HG03039 (cell line): ENCODE results near the gene SUOX.
"Not testable (repeated sequence)": the region's sequence is repeated elsewhere in the genome, so short reads cannot be mapped to it uniquely, and the experiment has no call there.

Experiments used
- ATAC-seq: cut with Tn5 transposase; IDR thresholded peaks from one replicate; pipeline ENCODE4 v1.9.1; 2021; ENCODE audit warnings: mild to moderate bottlenecking, moderate library complexity; ENCODE audit not compliant: unreplicated experiment

The SUOX gene

DNA sequence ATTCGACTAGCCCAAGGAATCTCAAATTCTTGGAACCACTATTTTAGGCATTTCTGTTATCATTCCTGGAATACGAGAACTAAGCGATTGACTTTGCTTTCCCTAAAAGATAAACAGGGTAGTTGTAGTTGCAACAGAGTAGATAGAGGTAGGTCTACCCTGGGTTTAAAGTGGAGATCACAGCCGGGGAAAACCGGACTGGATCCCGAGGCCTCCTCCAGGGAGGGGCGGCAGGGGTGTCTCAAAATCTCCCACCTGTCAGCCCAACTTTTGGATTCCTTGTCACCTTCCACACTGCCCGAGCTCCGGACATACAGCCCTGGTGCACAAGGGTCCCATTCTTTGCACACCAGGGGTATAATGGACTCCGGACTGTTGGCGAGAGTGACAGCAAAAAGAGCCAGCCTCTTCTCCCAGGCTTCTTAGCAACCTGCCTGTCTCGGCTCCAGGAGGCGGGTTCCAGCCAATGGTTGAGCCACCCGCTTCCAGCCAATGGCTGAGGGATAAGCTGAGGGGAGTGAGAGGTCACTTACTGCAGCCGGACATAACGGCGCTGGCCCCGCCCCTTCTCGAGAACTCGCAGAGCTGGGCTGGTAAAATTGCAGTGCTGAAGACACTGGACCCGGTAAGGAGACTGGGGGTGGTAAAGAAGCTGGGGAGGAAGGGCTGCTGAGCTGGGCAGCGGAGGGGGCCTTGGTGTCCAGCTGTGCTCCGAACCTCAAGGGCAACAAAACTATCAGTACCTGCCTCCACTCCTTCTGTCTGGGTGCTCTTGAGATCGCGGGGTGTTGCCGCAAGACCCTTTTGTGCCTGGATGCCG lies at the start of gene SUOX:
Gene SUOX, plus strand, starts transcription at position 562 of the 820 bp plus-strand sequence. CDS start 4,946 bp downstream, outside the sequence.
- peak; percentile 98 for ATAC-seq

DNA sequence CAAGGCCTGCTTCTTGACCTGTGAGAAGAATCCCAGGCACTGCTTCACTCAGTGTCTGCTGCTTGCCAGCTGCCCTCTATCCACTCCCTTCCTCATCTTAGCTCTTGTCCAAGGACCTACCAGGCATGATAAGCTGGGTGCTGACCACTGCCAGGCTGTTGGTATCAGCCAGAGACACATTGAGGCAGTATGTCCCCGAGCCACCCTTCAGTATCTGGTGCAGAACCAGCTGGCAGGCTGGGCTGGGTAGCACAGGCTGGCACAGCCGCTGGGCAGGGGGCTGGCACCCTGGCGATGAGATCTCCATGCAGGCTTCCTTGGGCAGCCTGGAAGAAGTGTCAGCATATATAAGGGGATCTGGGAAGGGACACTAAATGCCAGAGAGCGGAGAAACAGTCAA lies 41.7 kb upstream of the SUOX start:
- ATAC-seq: no peak

GRCh38 chr12:55955800-55956508 lies 41.1 kb upstream of the SUOX start:
- no peak for ATAC-seq

DNA sequence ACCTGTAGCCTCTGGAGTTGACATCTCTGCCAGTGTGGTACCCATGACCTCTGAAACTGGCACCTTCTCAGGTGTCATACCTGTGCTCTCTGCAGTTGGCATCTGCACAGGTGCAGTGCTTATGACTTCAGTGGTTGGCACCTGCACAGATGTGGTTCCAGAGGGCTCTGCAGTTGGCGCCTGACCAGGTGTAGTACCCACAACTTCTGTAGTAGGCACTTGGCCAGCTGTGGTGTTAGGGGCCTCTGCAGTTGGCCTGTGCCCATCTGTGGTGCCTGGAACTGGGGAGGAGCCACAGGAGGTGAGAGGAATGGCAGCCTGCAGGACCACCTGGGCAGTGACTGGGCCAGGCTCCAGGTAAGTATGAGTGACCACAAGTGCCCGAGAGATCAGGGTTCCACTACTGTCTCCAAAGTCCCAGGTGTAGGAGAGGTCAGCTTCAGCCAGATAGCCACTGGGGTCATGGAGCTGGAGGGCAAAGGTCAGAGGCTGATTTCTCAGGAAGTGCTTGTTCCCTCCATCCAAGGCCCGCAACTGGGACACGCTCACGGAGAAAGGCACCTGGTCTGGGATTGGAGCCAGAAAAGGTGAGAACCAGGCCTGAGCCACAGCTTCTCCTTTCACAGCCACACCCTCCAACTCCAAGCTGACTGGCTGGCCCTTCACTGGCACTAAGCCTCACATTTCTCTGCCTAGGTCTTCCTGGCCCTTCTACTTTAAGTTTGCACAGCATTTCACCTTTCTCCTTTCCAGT lies 39.8 kb upstream of the SUOX start:
- no peak for ATAC-seq

DNA sequence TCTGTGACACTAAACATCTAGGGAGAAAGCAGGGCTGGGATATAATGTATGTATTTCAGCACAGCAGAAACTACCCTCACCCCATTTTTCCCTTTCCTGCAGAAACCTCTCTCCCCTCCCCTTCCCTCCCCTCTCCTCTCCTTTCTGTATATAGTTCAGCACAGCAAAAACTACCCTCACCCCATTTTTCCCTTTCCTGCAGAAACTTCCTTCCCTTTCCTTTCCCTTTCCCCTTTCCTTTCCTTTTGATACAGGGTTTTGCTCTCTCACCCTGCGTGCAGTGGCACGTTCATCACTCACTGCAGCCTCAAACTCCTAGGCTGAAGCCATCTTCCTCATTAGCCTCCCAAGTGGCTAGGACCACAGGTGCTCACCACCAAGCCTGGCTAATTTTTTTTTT lies 33.3 kb upstream of the SUOX start:
- no peak for ATAC-seq

- ATAC-seq: no peak
These were observed 31.8 kb upstream of the SUOX start for GRCh38 chr12:55965240-55965639.

- ATAC-seq: no peak
These were observed 31.1 kb upstream of the SUOX start, which contains the start of gene PMEL for GRCh38 chr12:55965941-55966407. TSS of gene PMEL (minus strand) at chr12:55966042. CDS start at chr12:55966011, 31 bp downstream.

DNA sequence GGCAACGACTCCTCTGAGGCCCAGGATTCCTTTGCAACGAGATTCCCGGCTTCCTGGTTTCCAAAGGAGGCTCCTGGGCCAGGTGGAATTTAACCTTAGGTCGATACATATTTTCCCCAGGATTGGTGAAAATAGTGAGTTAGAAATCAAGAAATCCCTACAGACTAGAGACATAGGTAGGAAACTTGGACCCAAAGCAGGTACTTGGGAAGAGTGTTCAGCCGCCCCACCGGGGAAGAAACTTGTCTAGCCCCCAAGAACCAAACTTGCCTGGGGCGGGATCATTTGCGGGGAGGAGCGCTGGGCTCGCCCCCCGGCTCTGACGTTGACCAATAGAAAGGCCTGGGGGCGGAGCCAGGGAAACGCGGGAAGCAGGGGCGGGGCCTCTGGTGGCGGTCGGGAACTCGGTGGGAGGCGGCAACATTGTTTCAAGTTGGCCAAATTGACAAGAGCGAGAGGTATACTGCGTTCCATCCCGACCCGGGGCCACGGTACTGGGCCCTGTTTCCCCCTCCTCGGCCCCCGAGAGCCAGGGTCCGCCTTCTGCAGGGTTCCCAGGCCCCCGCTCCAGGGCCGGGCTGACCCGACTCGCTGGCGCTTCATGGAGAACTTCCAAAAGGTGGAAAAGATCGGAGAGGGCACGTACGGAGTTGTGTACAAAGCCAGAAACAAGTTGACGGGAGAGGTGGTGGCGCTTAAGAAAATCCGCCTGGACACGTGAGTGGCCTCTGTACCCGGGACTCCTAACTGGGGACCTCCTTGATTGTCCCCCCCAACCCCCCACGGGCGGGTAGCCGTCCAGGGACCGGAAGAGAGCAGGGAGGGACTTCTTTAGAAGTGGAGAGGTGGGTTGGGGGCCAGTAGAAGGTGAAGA lies 30.4 kb upstream of the SUOX start, which contains the start of gene CDK2:
Gene CDK2, plus strand, starts transcription at position 423 of the 874 bp plus-strand sequence. Its CDS starts 179 bp downstream, at position 602.
- ATAC-seq: peak; percentile 82

DNA sequence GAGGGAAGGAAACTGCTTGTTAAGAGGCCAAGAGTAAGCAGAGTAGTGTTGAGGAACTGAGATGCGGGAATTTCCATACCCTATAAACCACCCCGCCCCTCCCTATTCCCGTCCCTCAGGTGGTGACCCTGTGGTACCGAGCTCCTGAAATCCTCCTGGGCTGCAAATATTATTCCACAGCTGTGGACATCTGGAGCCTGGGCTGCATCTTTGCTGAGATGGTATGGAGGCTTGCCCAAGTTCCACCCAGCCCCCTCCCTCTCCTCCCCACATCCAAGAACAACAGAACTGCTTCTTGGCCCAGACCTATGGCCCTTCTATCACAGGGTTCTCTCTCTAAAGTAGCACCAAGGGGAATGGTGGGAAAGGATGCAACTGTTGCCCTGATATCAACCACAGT lies 27.7 kb upstream of the SUOX start:
- ATAC-seq: no peak

DNA sequence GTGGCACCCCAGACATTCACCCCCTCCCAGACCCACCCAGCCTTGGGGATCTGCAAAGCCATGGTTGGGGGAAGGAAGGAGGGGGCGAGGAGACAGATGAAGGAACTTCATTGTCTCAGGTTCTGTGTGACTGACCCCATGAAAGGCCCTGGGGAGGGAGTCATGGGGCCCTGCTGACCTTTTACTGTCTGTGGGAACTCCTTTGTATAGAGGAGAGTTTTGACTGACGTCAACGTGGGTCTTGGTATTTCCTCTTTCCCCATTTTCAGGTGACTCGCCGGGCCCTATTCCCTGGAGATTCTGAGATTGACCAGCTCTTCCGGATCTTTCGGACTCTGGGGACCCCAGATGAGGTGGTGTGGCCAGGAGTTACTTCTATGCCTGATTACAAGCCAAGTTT lies 26.3 kb upstream of the SUOX start:
- no peak for ATAC-seq

DNA sequence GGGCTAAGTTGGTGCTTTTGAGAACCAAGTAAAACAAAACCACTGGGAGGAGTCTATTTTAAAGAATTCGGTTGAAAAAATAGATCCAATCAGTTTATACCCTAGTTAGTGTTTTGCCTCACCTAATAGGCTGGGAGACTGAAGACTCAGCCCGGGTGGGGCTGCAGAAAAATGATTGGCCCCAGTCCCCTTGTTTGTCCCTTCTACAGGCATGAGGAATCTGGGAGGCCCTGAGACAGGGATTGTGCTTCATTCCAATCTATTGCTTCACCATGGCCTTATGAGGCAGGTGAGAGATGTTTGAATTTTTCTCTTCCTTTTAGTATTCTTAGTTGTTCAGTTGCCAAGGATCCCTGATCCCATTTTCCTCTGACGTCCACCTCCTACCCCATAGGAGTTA lies 25.0 kb upstream of the SUOX start:
- no peak for ATAC-seq

DNA sequence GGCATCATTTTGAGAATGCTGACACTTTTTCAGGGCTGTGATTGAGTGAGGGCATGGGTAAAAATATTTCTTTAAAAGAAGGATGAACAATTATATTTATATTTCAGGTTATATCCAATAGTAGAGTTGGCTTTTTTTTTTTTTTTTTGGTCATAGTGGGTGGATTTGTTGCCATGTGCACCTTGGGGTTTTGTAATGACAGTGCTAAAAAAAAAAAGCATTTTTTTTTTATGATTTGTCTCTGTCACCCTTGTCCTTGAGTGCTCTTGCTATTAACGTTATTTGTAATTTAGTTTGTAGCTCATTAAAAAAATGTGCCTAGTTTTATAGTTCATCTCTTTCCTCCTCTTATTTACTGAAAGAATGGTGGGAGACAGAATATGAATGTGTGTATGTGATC lies 24.6 kb upstream of the SUOX start:
- ATAC-seq: no peak

- ATAC-seq: no peak
These were observed 24.0 kb upstream of the SUOX start for GRCh38 chr12:55972911-55973598.

DNA sequence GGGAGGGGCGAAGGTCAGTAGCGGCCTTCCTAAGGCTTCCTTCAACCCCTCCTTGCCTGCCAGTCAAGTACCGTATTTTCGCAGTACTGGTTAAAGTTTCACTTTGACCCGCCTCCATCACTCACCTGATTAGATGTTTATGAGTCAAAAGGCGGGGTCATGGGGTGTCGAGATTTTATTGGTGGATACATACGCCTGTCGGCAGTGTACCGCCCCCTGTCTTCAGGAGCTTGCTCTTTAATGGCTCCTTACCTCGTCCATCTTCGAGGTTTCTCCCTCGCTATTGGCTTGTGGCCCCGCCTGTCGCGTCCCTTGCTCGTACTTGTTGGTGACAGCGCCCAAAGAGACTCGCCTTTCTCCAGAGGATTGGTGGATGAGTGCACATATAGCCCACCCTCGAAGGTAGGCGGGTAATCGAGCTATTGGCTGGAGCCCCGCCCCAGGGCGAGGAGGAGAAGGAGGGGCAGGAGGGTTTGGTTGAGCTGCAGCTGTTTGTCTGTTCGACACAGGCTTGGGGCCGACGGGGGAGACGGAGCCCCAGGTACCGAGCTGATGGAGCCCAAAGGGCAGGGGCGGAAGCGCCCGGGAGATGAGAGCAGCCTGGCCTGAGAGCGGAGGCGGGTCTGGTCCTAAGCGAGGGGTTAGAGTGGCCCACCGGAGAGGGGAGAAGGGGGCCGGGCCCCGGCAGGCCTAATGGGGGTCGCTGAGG lies 23.3 kb upstream of the SUOX start, which contains the start of gene RAB5B:
Gene RAB5B, plus strand, starts transcription at position 480 of the 709 bp plus-strand sequence. CDS start 12,883 bp downstream, outside the sequence.
- ATAC-seq: peak; percentile 91

DNA sequence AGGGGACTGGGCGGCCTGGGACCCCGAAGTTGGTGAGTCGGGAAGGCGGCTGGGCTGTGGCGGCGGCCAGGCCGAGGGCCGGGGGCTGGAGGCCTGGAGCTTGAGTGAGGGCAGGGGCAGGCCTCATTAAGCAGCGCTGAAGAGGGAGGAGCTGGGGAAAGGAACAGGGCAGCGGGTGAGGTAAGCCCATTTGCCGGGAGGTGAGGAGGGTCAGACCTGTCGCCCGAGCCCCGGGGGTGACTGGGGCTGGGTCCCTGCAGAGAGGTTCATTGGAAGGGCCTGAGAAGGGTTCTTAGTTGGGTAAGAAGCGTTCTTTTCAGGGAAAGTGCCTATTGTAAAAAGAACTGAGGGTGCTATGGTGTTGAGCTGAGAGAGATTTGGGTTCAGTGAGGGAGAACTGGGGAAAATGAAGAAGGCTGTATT lies 22.8 kb upstream of the SUOX start:
- ATAC-seq: no peak

GRCh38 chr12:55978393-55978792 lies 18.7 kb upstream of the SUOX start:
- no peak for ATAC-seq

- ATAC-seq: no peak
These were observed 18.0 kb upstream of the SUOX start for GRCh38 chr12:55979069-55979468.

- ATAC-seq: not testable (repeated sequence)
These were observed 15.2 kb upstream of the SUOX start for GRCh38 chr12:55981882-55982281.
